Stimulated activated naive CD8-positive, alpha-beta T cell treated with anti-CD3 and anti-CD28 coated beads, Interleukin-15, Interleukin-2, amounts not matched to agents 100 U/mL and 50 U/mL, for 24 hours (primary cell): ENCODE results near the gene FAM163B.
"Not testable (repeated sequence)": the region's sequence is repeated elsewhere in the genome, so short reads cannot be mapped to it uniquely, and the experiment has no call there.

Source experiments
- ATAC-seq: fragments of 150-1000 bp; cut with Tn5 transposase; one replicate; pipeline ENCODE4 v1.10.0; 2021
- DNase-seq: peaks from one replicate; pipeline ENCODE4 v3.0.0; 2021

The FAM163B gene

GRCh38 chr9:133566817-133567216 is 42.4 kb downstream of the FAM163B start:
- no peak for DNase-seq
- no peak for ATAC-seq

GRCh38 chr9:133566382-133566781 is 42.8 kb downstream of the FAM163B start:
- no peak for ATAC-seq
- no peak for DNase-seq

GRCh38 chr9:133564451-133565116 is 44.6 kb downstream of the FAM163B start:
- DNase-seq (no peak), ATAC-seq (no peak)

DNA sequence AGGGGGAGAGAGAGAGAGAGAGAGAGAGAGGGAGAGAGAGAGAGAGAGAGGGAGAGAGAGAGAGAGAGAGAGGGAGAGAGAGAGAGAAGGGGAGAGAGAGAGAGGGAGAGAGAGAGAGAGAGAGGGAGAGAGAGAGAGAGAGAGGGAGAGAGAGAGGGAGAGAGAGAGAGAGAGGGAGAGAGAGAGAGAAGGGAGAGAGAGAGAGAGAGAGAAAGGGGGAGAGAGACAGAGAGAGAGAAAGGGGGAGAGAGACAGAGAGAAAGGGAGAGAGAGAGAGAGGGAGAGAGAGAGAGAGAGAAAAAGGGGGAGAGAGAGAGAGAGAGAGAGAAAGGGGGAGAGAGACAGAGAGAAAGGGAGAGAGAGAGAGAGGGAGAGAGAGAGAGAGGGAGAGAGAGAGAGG is 45.4 kb downstream of the FAM163B start:
- not testable (repeated sequence) for DNase-seq, ATAC-seq

- DNase-seq (no peak), ATAC-seq (no peak)
These were observed 45.8 kb downstream of the FAM163B start for GRCh38 chr9:133563291-133563796.

DNA sequence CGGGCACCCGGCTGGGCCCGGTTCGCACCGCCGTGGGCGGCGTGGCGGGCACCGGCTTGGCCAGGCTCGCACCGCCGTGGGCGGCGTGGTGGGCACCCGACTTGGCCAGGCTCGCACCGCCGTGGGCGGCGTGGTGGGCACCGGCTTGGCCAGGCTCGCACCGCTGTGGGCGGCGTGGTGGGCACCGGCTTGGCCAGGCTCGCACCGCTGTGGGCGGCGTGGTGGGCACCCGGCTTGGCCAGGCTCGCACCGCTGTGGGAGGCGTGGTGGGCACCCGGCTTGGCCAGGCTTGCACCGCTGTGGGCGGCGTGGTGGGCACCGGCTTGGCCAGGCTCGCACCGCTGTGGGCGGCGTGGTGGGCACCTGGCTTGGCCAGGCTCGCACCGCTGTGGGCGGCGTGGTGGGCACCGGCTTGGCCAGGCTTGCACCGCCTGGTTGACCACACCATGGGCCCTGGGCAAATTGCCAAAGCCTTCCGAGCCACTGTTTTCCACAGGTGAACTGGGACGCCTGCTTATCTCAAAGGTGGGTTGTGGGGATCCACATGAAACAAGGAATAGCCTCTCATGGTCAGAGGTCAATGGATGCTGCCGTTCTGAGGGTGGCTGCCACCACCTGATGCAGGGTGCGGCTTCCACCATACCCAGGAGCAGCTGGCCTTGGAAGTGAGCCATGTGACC is 46.4 kb downstream of the FAM163B start:
- DNase-seq = no peak
- no peak for ATAC-seq

DNA sequence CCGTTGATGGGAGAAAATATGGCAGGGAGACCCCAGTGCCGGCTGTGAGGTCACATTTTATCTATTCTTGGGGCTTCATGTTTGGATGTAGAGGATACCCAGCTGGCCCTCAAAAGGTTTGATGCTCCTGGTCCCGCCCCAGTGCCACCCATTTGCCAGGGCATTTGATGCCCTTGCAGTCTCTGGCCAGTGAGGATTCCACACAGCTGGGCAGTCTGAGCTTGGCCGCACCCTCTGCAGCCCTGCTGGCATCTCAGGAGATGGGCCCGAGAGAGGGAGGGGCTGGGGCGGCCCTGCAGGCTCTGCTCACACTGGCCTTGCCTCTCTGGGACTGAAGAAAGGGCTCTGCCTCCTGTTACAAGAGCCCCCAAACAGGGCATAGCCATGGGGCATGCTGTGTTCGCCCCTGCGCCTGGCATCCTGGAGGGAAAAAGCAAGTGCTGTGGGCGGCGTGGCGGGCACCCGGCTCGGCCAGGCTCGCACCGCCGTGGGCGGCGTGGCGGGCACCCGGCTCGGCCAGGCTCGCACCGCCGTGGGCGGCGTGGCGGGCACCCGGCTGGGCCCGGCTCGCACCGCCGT is 47.1 kb downstream of the FAM163B start:
- no peak for ATAC-seq
- no peak for DNase-seq

GRCh38 chr9:133560944-133561343 is 48.2 kb downstream of the FAM163B start:
- ATAC-seq = no peak
- DNase-seq = no peak

DNA sequence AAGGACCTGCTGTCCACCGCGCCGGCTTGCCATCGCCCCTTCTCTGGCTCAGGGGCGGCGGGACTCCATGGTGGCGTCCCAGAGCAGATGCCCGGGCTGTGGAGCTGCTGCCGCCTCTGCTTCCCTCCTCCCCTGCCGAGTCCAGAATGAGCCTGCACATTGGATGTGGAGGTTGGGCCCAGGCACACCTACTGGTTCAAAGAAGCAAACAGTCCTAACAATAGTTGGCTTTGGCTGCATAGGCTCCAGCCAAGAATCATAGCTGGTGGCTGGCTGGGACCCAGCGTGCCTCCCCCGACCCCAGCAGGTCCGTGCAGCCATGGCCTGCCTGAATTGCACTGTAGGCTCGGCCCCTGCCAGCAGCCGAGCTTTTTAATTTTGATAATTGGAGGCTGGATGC is 48.9 kb downstream of the FAM163B start:
- DNase-seq = no peak
- ATAC-seq = no peak

DNA sequence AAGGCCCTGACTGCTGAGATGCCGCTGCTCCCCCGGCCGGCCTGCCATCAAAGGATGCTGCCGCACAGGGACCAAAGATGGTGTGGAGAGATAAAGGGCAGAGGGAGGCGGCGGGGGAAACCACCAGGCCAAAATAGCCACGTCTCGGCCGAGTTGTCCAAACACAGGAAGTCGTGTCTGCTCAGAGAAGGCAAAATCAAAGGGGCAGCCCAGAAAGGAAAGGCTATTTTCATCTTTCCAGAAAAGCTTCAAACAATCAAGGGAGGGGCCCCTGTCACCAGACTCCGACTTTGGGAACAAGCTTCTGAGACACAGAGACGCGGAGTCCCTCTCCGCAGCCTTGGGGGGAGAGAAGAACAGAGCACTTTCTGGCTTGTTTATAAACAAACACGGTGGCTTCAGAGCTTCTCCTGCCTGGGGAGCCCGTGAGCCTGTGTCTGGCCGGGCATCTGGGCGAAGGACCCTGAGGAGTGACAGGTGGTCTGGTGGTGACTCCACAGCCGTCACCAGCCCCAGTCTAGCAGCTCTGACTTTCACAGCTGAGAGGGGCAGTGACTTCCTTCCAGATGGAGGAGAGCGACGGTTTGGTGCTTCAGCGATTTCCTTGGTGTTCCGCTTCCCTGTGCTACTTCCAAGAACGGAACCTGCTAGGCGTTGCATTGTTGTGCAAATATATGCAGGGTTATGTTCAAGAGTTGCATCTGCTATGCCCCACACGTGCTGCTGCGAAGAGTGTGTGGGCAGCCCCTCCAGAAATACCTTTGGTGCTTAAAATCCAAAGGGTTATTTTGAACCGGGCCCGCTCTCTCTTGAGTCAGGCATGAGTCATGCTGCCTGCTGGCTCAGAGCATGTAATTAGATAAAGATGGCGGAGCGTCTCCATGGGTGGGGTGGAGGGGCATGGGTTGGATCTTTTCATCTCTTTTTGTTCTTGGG is 50.7 kb downstream of the FAM163B start:
- ATAC-seq (peak; percentile 73), DNase-seq (peak; percentile 44)

GRCh38 chr9:133557581-133557980 is 51.6 kb downstream of the FAM163B start:
- no peak for DNase-seq
- no peak for ATAC-seq

GRCh38 chr9:133556354-133556753 is 52.8 kb downstream of the FAM163B start:
- ATAC-seq = no peak
- DNase-seq = no peak

GRCh38 chr9:133554729-133555128 is 54.5 kb downstream of the FAM163B start:
- ATAC-seq = no peak
- DNase-seq = no peak

DNA sequence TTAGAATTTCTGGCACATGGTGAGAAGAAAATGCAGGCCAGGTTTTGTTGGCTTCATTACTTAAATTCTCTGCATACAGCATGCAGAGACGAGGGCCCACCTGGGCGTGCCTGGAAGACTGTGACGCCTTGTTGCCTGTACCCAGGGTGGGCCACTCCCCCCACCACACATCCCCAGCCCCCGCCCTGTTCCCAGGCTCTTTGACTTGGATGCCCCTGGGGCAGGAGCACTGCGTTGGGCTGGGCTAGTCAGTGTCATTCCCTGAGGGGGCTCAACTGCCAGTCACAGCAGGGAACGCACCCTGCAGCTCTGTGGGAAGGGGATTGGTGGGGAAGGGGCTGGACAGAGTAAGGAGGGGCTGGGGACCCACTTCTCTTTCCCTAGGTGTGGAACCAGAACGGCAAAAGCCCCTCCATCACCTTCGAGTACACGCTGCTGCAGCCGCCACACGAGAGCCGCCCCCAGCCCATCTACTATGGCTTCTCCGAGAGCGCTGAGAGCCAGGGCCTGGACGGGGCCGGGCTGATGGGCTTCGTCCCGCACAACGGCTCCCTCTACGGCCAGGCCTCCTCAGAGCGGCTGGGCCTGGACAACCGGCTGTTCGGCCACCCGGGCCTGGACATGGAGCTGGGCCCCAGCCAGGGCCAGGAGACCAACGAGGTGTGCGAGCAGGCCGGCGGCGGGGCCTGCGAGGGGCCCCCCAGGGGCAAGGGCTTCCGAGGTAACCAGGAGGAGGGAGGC is 55.0 kb downstream of the FAM163B start:
- no peak for DNase-seq

DNA sequence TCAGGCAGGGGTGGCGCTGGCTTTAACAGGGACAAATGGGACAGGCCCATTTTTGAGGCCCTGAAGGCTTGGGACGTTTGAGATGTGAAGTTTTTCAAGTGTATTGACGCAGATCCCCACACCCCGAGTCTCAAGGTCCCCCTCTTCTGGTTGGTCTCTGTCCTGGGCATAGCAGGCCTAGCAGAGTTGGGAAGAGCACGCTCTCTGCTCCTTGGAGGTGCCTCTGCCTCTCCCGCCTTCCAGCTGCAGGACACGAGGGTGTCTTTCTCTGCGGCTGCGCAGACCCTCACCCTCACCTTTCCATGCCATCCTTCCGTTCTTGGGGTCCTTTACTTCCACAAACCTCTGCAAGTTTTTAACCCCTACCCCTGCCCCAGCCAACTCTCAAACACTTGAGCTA is 56.1 kb downstream of the FAM163B start:
- DNase-seq = no peak
- ATAC-seq = no peak

More for the DNA sequence above, 55.0 kb downstream of the FAM163B start:
- ATAC-seq = no peak

GRCh38 chr9:133552236-133552635 is 57.0 kb downstream of the FAM163B start:
- no peak for DNase-seq

GRCh38 chr9:133551446-133551845 is 57.7 kb downstream of the FAM163B start:
- ATAC-seq = no peak
- no peak for DNase-seq

More at GRCh38 chr9:133552236-133552635, 57.0 kb downstream of the FAM163B start:
- ATAC-seq = no peak

GRCh38 chr9:133547116-133547515 is 62.1 kb downstream of the FAM163B start:
- no peak for ATAC-seq
- no peak for DNase-seq

DNA sequence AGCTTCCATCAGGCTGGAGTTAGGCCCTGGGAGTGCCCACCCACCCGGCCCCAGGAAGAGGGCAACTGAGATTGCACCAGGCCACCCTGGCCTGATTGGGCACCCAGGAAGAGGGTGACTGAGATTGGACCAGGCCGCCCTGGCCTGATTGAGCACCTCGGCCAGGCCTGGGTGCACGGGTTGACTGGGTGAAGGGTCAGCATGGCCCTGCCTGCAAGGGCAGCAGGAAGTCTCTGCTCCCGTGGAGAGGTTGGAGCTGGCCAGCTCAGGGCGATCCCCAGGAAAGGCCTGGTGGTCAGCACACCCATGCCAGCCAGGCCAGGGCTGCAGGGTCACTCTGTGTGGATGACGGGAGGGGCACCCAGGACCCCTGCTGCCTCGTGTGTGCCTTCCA is 62.9 kb downstream of the FAM163B start:
- ATAC-seq (no peak), DNase-seq (no peak)

DNA sequence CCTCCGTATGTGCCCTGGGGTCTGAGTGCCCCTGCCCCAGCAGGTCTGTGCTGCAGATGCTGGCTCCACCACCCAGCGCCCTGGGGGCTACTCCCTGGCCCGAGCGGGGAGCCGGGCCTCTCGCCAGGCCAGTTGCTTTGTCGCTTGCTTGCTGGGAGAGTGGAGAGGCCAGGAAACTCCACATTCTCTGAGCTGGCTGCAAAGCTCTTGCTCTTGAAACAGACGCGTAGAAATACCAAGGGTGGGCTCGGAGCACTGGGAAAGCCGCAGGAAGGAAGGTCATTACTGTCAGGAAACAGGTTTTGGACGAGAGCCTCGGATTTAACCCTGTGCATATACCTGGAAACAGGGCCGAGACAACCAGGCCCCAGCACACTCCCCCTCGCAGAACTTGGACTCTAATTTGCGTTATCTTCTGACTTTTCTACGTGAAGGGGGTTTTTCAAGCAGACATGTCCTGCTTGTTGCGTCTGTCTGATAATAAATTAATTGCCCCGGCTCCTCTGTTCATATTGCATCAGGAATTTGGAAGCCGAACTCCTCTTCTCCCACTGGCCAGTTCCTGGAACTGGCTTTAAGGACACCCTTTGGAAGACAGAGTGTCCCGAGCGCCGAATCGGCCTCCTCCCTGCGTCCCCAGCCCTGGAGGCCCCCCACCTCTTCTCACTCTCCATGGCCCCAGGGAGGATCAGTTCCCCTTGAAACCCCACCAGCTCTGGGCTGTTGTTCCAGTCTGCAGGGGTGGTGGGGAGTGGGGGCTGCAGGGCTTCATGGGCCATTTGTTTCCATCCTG is 63.5 kb downstream of the FAM163B start:
- DNase-seq (no peak), ATAC-seq (no peak)
